ENCODE measurements around the gene AKAP6. TPM values are rescaled to one million over a fixed set of nuclear protein-coding genes. Genes with fewer than 3 reads are reported as not detected.
A peak's percentile ranks its signal among the peaks of the same experiment; 100 is the strongest.

AKAP6 gene
- total and polyA plus RNA-seq, 2 of the 8 experiments (the other 6 are each of a cell fraction or from before 2014, with no cell fraction given) = 0.09 to 0.89 TPM

- H2AK5ac ChIP-seq (ENCODE audit: low read depth, low read length) = no peak overlapping the region
- WGBS, 2 experiments (ENCODE audit: extremely low coverage in 1 of 2, insufficient coverage in 1 of 2, insufficient read length in 1 of 2, insufficient replicate concordance in 2 of 2, low coverage in 1 of 2, low lambda C conversion rate in 2 of 2, missing lambda C conversion rate in 1 of 2) = 89% methylated on average over 10 of the region's 10 CpGs; no CpG with 5 or more reads in 1 of the 2 experiments
- FAIRE-seq (no peak), DNase-seq (ENCODE audit: low read depth in 1 of 2, low spot score in 2 of 2) (no peak)
- no peaks in the 10 kb centered on the region for H3K23me2 ChIP-seq (ENCODE audit: low read depth, low read length)
- TF ChIP-seq FOSL1 (IDR thresholded peaks at IDR 0.05; ENCODE audit: insufficient read depth, low read depth, low read length) (no peak), ATF2 (IDR thresholded peaks at IDR 0.05; ENCODE audit: low read length) (no peak), SP4 (IDR thresholded peaks at IDR 0.05; ENCODE audit: low read length) (no peak), JUN (IDR thresholded peaks at IDR 0.05; ENCODE audit: low read depth, low read length) (no peak), BCL11A (IDR thresholded peaks at IDR 0.05; ENCODE audit: low read depth in 2 of 2, low read length in 2 of 2) (no peak), SIRT6 (IDR thresholded peaks at IDR 0.05; ENCODE audit: low read length) (no peak), SP1 (IDR thresholded peaks at IDR 0.05; ENCODE audit: low read depth, low read length) (no peak)
- no peak overlapping the region for H3K4ac ChIP-seq (replicated peaks; ENCODE audit: insufficient read length, low read depth, low read length)
- H3K9me3 ChIP-seq (ENCODE audit: insufficient read depth in 2 of 2, low read depth in 1 of 2, low read length in 1 of 2) = no peaks in the 10 kb centered on the region
- no peaks in the 10 kb centered on the region for H3K27me3 ChIP-seq (replicated peaks in 1 of 4; ENCODE audit: control insufficient read depth in 3 of 4, extremely low read depth in 1 of 4, insufficient read depth in 3 of 4, low read length in 3 of 4)
- no peak overlapping the region for H2BK120ac ChIP-seq (replicated peaks; ENCODE audit: low read depth, low read length)
- no peak overlapping the region for H4K5ac ChIP-seq (ENCODE audit: insufficient read length, low read depth, low read length)
- no peaks in the 10 kb centered on the region for H3K79me1 ChIP-seq (ENCODE audit: low read depth, low read length)
- H2BK15ac ChIP-seq (ENCODE audit: low read length) = no peak overlapping the region
- no peaks in the 10 kb centered on the region for H3K4me1 ChIP-seq (replicated peaks in 1 of 4; ENCODE audit: control insufficient read depth in 3 of 4, insufficient read depth in 4 of 4, low read length in 3 of 4)
- H3K56ac ChIP-seq (replicated peaks; ENCODE audit: insufficient read length, low read depth, low read length) = no peak overlapping the region
- ChIA-PET CTCF (ENCODE audit: partially characterized antibody) (no interaction called here), POLR2A (ENCODE audit: partially characterized antibody) (no interaction called here)
- no peak overlapping the region for H2BK20ac ChIP-seq (ENCODE audit: low read length)
- H4K20me1 ChIP-seq (replicated peaks in 1 of 2; ENCODE audit: control insufficient read depth in 1 of 2, insufficient read depth in 2 of 2, low read length in 2 of 2) = no peaks in the 10 kb centered on the region
- no peak overlapping the region for H3K4me3 ChIP-seq (ENCODE audit: extremely low read depth in 1 of 4, insufficient read depth in 2 of 4, low read depth in 3 of 4, low read length in 4 of 4)
- H3K4me2 ChIP-seq (ENCODE audit: insufficient read depth in 1 of 2, low read depth in 2 of 2, low read length in 2 of 2) = no peak overlapping the region
- H3K79me2 ChIP-seq (ENCODE audit: control insufficient read depth in 1 of 2, insufficient read depth in 2 of 2, low read length in 2 of 2) = no peaks in the 10 kb centered on the region
- no peaks in the 10 kb centered on the region for H3K36me3 ChIP-seq (ENCODE audit: control insufficient read depth in 2 of 4, insufficient read depth in 4 of 4, low read length in 3 of 4)
- H3K14ac ChIP-seq (ENCODE audit: insufficient read length) = no peak overlapping the region
- no peak overlapping the region for H2BK12ac ChIP-seq (ENCODE audit: low read depth, low read length)
- H4K91ac ChIP-seq (replicated peaks; ENCODE audit: insufficient read length, low read length) = no peak overlapping the region
- H3K23ac ChIP-seq (ENCODE audit: insufficient read length) = no peak overlapping the region
- H3K18ac ChIP-seq (ENCODE audit: extremely low read depth, low read length) = no peak overlapping the region
- H2BK5ac ChIP-seq (ENCODE audit: low read depth, low read length) = no peak overlapping the region
- H3K9ac ChIP-seq (replicated peaks in 1 of 4; ENCODE audit: extremely low read depth in 1 of 4, low read depth in 3 of 4, low read length in 3 of 4) = no peak overlapping the region
- no peak overlapping the region for H4K8ac ChIP-seq (ENCODE audit: extremely low read depth, insufficient read depth, low read length)
- H2AFZ ChIP-seq (ENCODE audit: low read length) = peak overlapping the region; percentile 28
- H3K27ac ChIP-seq (ENCODE audit: low read depth, low read length) = no peak overlapping the region
Observed at GRCh38 chr14:32545506-32546210, 216.6 kb downstream of the AKAP6 start.
